ENCODE measurements around the gene MRPS31. TPM values are rescaled to one million over a fixed set of nuclear protein-coding genes. Genes with fewer than 3 reads are reported as not detected.

MRPS31 gene
- total and polyA plus RNA-seq, 3 experiments from 2014 or later, result 36.7 to 44.2 (median 38.6) TPM

Other genes with a start within 250 kb of the MRPS31 start
- gene FOXO1, start 104.5 kb downstream of the MRPS31 start, total RNA-seq, result 10 to 100 TPM; 32.6 to 32.9 TPM
- gene FOXO1, start 104.5 kb downstream of the MRPS31 start, polyA plus RNA-seq, result 56.2 TPM
- gene SLC25A15, start 18.4 kb upstream of the MRPS31 start, total RNA-seq, result 10 to 100 TPM; 23.9 to 24.3 TPM
- 7.3 TPM for gene SLC25A15, start 18.4 kb upstream of the MRPS31 start, polyA plus RNA-seq
- 10 to 100 TPM; 76.8 to 77.6 TPM for gene ELF1, start 248.1 kb upstream of the MRPS31 start, total RNA-seq
- 139 TPM for gene ELF1, start 248.1 kb upstream of the MRPS31 start, polyA plus RNA-seq

Measured in CD8-positive, alpha-beta memory T cell (primary cell).